AG10803 (cell line): Measurements from ENCODE around the gene AR.
A peak's percentile ranks its signal among the peaks of the same experiment; 100 is the strongest.

Source experiments
- DNase-seq: peaks from one replicate; pipeline ENCODE4 v3.0.0; 2010; ENCODE audit warnings: low read depth
- H3K4me3 ChIP-seq: 2 replicates; pipeline ENCODE4 v1.5.1; 2011; ENCODE audit warnings: mild to moderate bottlenecking, low read length, control low read depth
- TF ChIP-seq, protein P1 (sequence below): conservative IDR thresholded peaks from 2 replicates; pipeline ENCODE4 v1.5.1; 2011; ENCODE audit warnings: mild to moderate bottlenecking, low read length, control low read depth, inconsistent platforms

Gene AR

DNA sequence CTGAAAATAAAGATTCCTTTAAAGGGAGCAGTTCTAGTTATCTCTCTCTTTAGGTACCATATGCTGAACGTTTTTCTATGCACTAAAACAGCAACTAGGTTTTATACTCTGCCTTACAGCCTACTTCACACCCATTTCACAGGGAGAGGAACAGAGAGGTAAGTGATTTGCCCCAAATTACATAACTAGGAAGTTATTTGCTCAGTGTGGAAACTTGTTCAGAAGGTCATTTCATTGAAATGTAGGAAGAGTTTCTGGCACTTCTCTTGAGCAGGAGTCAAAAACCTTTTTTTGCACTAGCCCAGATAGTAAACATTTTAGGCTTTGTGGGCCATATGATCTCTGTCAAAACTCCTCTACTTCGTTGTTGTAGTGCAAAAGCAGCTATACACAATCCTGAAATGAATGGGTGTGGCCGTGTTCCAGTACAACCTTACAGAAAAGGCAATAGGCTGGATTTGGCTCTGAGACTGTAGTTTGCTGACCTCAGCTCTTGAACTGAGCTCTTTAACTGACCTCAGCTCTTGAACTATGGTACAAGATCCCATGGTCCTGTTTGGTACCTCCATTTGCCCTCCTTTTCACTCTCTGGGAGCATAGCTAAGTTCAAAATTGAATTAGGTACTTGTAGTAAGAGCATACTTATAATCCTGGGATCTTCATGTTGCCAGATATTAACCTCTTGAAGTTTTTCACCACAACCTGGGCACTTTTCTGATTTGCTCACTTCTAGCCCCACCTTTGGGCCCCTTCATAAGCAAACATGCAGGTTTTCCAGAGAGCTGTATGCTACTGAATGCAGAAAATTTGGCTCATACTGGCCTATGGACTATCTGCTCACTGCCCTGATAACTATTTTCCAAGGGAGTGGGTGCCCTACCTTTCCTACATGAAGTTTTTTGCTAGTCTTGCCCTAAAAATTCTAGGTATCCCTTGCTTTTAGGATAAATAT lies 53.3 kb downstream of the AR start:
- DNase-seq: no peak
- no peak overlapping the region for H3K4me3 ChIP-seq
- TF ChIP-seq, protein P1, sequence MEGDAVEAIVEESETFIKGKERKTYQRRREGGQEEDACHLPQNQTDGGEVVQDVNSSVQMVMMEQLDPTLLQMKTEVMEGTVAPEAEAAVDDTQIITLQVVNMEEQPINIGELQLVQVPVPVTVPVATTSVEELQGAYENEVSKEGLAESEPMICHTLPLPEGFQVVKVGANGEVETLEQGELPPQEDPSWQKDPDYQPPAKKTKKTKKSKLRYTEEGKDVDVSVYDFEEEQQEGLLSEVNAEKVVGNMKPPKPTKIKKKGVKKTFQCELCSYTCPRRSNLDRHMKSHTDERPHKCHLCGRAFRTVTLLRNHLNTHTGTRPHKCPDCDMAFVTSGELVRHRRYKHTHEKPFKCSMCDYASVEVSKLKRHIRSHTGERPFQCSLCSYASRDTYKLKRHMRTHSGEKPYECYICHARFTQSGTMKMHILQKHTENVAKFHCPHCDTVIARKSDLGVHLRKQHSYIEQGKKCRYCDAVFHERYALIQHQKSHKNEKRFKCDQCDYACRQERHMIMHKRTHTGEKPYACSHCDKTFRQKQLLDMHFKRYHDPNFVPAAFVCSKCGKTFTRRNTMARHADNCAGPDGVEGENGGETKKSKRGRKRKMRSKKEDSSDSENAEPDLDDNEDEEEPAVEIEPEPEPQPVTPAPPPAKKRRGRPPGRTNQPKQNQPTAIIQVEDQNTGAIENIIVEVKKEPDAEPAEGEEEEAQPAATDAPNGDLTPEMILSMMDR: no peak

DNA sequence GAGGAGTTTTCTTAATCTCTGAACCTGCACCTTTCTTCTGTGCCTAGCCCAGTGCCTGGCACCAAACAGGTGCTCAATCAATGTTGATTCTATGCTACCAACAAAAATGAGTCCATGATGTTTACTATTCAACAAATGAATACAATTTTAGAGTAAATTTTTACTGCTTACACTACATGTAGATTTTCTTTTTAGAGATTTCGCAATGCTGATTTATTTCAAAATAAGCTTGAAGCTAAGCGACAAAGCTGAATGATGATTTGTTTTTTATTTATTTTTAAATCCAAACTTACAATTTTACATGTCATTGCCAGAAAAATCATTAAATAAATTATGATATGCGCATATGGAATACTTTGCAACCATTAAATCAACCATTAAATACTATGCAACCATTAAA lies 55.7 kb downstream of the AR start:
- DNase-seq: no peak
- H3K4me3 ChIP-seq: no peak overlapping the region
- TF ChIP-seq, protein P1: no peak

GRCh38 chrX:67601771-67602170 lies 58.0 kb downstream of the AR start:
- TF ChIP-seq, protein P1: no peak
- H3K4me3 ChIP-seq: no peak overlapping the region

GRCh38 chrX:67604979-67605703 lies 61.3 kb downstream of the AR start:
- peak; percentile 97 for DNase-seq
- no peak overlapping the region for H3K4me3 ChIP-seq
- TF ChIP-seq, protein P1: peak; percentile 44

More at GRCh38 chrX:67601771-67602170, 58.0 kb downstream of the AR start:
- DNase-seq: peak; percentile 40

GRCh38 chrX:67607466-67607865 lies 63.6 kb downstream of the AR start:
- DNase-seq: peak; percentile 83
- TF ChIP-seq, protein P1: no peak
- no peak overlapping the region for H3K4me3 ChIP-seq

DNA sequence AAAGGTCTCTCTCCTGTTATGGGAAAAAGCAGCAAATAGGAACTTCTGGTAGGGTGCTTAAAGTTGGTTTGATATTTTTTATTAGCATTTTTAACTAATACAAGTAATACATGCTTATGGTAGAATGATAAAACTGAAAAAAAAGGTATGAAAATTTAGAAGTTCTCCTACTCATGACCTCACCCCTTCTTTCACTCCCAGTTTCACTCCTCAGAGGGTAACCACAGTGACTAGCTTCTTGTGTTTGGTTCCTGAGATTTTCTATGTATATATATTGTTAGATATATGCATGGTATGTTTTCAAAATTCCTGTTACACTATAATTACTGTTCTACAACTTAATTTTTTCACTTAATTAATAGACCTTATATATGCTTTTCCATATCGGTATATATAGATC lies 66.5 kb downstream of the AR start:
- H3K4me3 ChIP-seq: no peak overlapping the region
- no peak for DNase-seq
- TF ChIP-seq, protein P1: no peak
